H1 (cell line): ENCODE results near the gene SRMS. TPM values are rescaled to one million over a fixed set of nuclear protein-coding genes. Genes with fewer than 3 reads are reported as not detected.

ENCODE experiments used
- CTCF ChIA-PET: fragments of 300-600 bp; sonication (Branson Sonifier 250); formaldehyde crosslinking; loops from one replicate; lab custom pipeline; 2021; ENCODE audit not compliant: partially characterized antibody; lab: Charles Lee
- POLR2A ChIA-PET: fragments of 300-600 bp; sonication (Branson Sonifier 250); formaldehyde crosslinking; loops from one replicate; lab custom pipeline; 2021; ENCODE audit warnings: inconsistent platforms; ENCODE audit not compliant: partially characterized antibody; lab: Charles Lee
- DNase-seq, 2 experiments: peaks; one replicate each; pipeline versions ENCODE4 v3.0.0 to v3.0.0-alpha.2; 2010 to 2022; ENCODE audit warnings: low spot score in 2 of 2, low read depth in 1 of 2, mixed read lengths in 1 of 2
- FAIRE-seq: peaks from 2 replicates; lab custom pipeline; 2011; peaks lifted over from hg19 to GRCh38; lab: Jason Lieb, UNC
- H2AFZ ChIP-seq: 2 replicates; pipeline ENCODE4 v1.8.1; 2012; ENCODE audit warnings: low read length, inconsistent platforms
- H2AK5ac ChIP-seq: 2 replicates; pipeline ENCODE4 v1.6.1; 2013; ENCODE audit warnings: low read depth, low read length
- H2BK120ac ChIP-seq: replicated peaks from 2 replicates; pipeline ENCODE3; 2013; ENCODE audit warnings: low read depth, low read length, inconsistent platforms
- H2BK12ac ChIP-seq: 2 replicates; pipeline ENCODE4 v1.6.1; 2013; ENCODE audit warnings: low read depth, low read length
- H2BK15ac ChIP-seq: 2 replicates; pipeline ENCODE4 v1.6.1; 2013; ENCODE audit warnings: low read length
- H2BK20ac ChIP-seq: 2 replicates; pipeline ENCODE4 v1.6.1; 2013; ENCODE audit warnings: low read length
- H2BK5ac ChIP-seq: 2 replicates; pipeline ENCODE4 v1.6.1; 2013; ENCODE audit warnings: low read depth, low read length
- H3K14ac ChIP-seq: 2 replicates; pipeline ENCODE4 v1.6.1; 2013; ENCODE audit warnings: inconsistent platforms; ENCODE audit not compliant: insufficient read length
- H3K18ac ChIP-seq: 2 replicates; pipeline ENCODE4 v1.6.1; 2013; ENCODE audit warnings: low read length; ENCODE audit errors: extremely low read depth
- H3K23ac ChIP-seq: 2 replicates; pipeline ENCODE4 v1.6.1; 2013; ENCODE audit warnings: inconsistent platforms; ENCODE audit not compliant: insufficient read length
- H3K23me2 ChIP-seq: 2 replicates; pipeline ENCODE4 v1.6.1; 2013; ENCODE audit warnings: low read depth, low read length
- H3K27ac ChIP-seq: 2 replicates; pipeline ENCODE4 v1.6.1; 2011; ENCODE audit warnings: low read depth, low read length, inconsistent platforms
- H3K27me3 ChIP-seq, 4 experiments: replicated peaks in 1 of 4; 1 replicate in 1 of 4; 2 replicates in 3 of 4; pipeline versions ENCODE4 v1.6.1 to v1.8.1; 2011 to 2013; ENCODE audit warnings: low read length in 3 of 4, mild to moderate bottlenecking in 3 of 4, inconsistent platforms in 2 of 4, mixed read lengths in 2 of 4, moderate library complexity in 1 of 4; ENCODE audit not compliant: control insufficient read depth in 3 of 4, insufficient read depth in 3 of 4; ENCODE audit errors: extremely low read depth in 1 of 4
- H3K36me3 ChIP-seq, 4 experiments: 2 replicates each; pipeline versions ENCODE4 v1.6.1 to v1.8.1; 2011 to 2013; ENCODE audit warnings: mild to moderate bottlenecking in 4 of 4, low read length in 3 of 4, moderate library complexity in 2 of 4, control low read depth in 1 of 4, inconsistent platforms in 1 of 4; ENCODE audit not compliant: insufficient read depth in 4 of 4, control insufficient read depth in 2 of 4
- H3K4ac ChIP-seq: replicated peaks from 2 replicates; pipeline ENCODE3; 2013; ENCODE audit warnings: low read length, low read depth, mixed read lengths, inconsistent platforms; ENCODE audit not compliant: insufficient read length
- H3K4me1 ChIP-seq, 4 experiments: replicated peaks in 1 of 4; 1 replicate in 1 of 4; 2 replicates in 3 of 4; pipeline versions ENCODE4 v1.6.1 to v1.8.1; 2011 to 2013; ENCODE audit warnings: low read length in 3 of 4, inconsistent platforms in 2 of 4, mixed read lengths in 1 of 4; ENCODE audit not compliant: insufficient read depth in 4 of 4, control insufficient read depth in 3 of 4
- H3K4me2 ChIP-seq, 2 experiments: 2 replicates each; pipeline versions ENCODE4 v1.6.1 to v1.8.1; 2011 to 2013; ENCODE audit warnings: low read depth in 2 of 2, low read length in 2 of 2, control low read depth in 1 of 2, inconsistent platforms in 1 of 2, mild to moderate bottlenecking in 1 of 2; ENCODE audit not compliant: insufficient read depth in 1 of 2
- H3K4me3 ChIP-seq, 4 experiments: fragments of 200-600, 300-600 bp in 1 of 4; sonication (generic), shearing (Covaris generic), sonication (Bioruptor Twin) in 1 of 4; 2 replicates each; pipeline versions ENCODE4 v1.5.1 to v1.8.1; 2011 to 2016; ENCODE audit warnings: low read length in 4 of 4, low read depth in 3 of 4, control low read depth in 2 of 4, inconsistent platforms in 2 of 4, mild to moderate bottlenecking in 2 of 4, mixed read lengths in 1 of 4, moderate library complexity in 1 of 4; ENCODE audit not compliant: insufficient read depth in 2 of 4; ENCODE audit errors: extremely low read depth in 1 of 4
- H3K56ac ChIP-seq: replicated peaks from 2 replicates; pipeline ENCODE3; 2013; ENCODE audit warnings: low read depth, mild to moderate bottlenecking, mixed read lengths, low read length, inconsistent platforms; ENCODE audit not compliant: insufficient read length
- H3K79me1 ChIP-seq: 2 replicates; pipeline ENCODE4 v1.6.1; 2013; ENCODE audit warnings: low read depth, low read length, control low read depth
- H3K79me2 ChIP-seq, 2 experiments: 2 replicates each; pipeline versions ENCODE4 v1.6.1 to v1.8.1; 2012 to 2013; ENCODE audit warnings: low read length in 2 of 2, mild to moderate bottlenecking in 2 of 2, inconsistent platforms in 1 of 2; ENCODE audit not compliant: insufficient read depth in 2 of 2, control insufficient read depth in 1 of 2
- H3K9ac ChIP-seq, 4 experiments: replicated peaks in 1 of 4; 1 replicate in 1 of 4; 2 replicates in 3 of 4; pipeline versions ENCODE4 v1.6.1 to v1.8.1; 2011 to 2013; ENCODE audit warnings: low read depth in 3 of 4, low read length in 3 of 4, control low read depth in 2 of 4, mild to moderate bottlenecking in 2 of 4, moderate library complexity in 2 of 4, inconsistent platforms in 1 of 4; ENCODE audit errors: extremely low read depth in 1 of 4
- H3K9me3 ChIP-seq, 2 experiments: 2 replicates each; pipeline versions ENCODE4 v1.6.1 to v1.8.1; 2012 to 2013; ENCODE audit warnings: mild to moderate bottlenecking in 2 of 2, moderate library complexity in 2 of 2, control low read depth in 1 of 2, inconsistent platforms in 1 of 2, low read depth in 1 of 2, low read length in 1 of 2, mixed read lengths in 1 of 2; ENCODE audit not compliant: insufficient read depth in 2 of 2
- H4K20me1 ChIP-seq, 2 experiments: replicated peaks in 1 of 2; 2 replicates each; pipeline versions ENCODE3 to v1.8.1; 2011 to 2013; ENCODE audit warnings: inconsistent platforms in 2 of 2, low read length in 2 of 2, mild to moderate bottlenecking in 1 of 2; ENCODE audit not compliant: insufficient read depth in 2 of 2, control insufficient read depth in 1 of 2
- H4K5ac ChIP-seq: 2 replicates; pipeline ENCODE4 v1.6.1; 2013; ENCODE audit warnings: low read length, low read depth, mixed read lengths, inconsistent platforms; ENCODE audit not compliant: insufficient read length
- H4K8ac ChIP-seq: 2 replicates; pipeline ENCODE4 v1.8.0; 2013; ENCODE audit warnings: mild to moderate bottlenecking, moderate library complexity, low read length, inconsistent platforms; ENCODE audit not compliant: insufficient read depth; ENCODE audit errors: extremely low read depth
- H4K91ac ChIP-seq: replicated peaks from 2 replicates; pipeline ENCODE3; 2013; ENCODE audit warnings: low read length, mixed read lengths, inconsistent platforms; ENCODE audit not compliant: insufficient read length
- EZH2 ChIP-seq: fragments of 200-600 bp; sonication (generic); IDR thresholded peaks from 2 replicates; pipeline ENCODE4 v1.7.1; 2012; ENCODE audit warnings: low read depth, mild to moderate bottlenecking, moderate library complexity, low read length, inconsistent platforms; ENCODE audit not compliant: severe bottlenecking
- JUN ChIP-seq: IDR thresholded peaks from 2 replicates; pipeline ENCODE4 v1.6.1; 2011; ENCODE audit warnings: low read depth, mild to moderate bottlenecking, improper control_type of control experiment, low read length
- PHF8 ChIP-seq: fragments of 200-600 bp; sonication (generic); conservative IDR thresholded peaks from 2 replicates; pipeline ENCODE4 v1.7.1; 2012; ENCODE audit warnings: low read depth, mild to moderate bottlenecking, inconsistent platforms, low read length, moderate library complexity
- POLR2AphosphoS5 ChIP-seq: IDR thresholded peaks from 2 replicates; pipeline ENCODE4 v1.6.1; 2011; ENCODE audit warnings: low read depth, low read length
- POU5F1 ChIP-seq: IDR thresholded peaks from 2 replicates; pipeline ENCODE4 v1.6.1; 2011; ENCODE audit warnings: low read depth, mild to moderate bottlenecking, low read length, moderate library complexity
- TCF12 ChIP-seq: IDR thresholded peaks from 2 replicates; pipeline ENCODE4 v1.6.1; 2011; ENCODE audit warnings: low read depth, mild to moderate bottlenecking, low read length
- WGBS, 2 experiments: shearing (Covaris generic) in 1 of 2; methylation state at CpG; one replicate each; pipeline versions ENCODE4 v1.1.6 to v1.1.7; 2013 to 2015; ENCODE audit warnings: low lambda C conversion rate in 2 of 2, mixed read lengths in 2 of 2, inconsistent platforms in 1 of 2, low coverage in 1 of 2, missing lambda C conversion rate in 1 of 2; ENCODE audit not compliant: insufficient replicate concordance in 2 of 2, insufficient coverage in 1 of 2, insufficient read length in 1 of 2; ENCODE audit errors: extremely low coverage in 1 of 2, missing lambda C conversion rate in 1 of 2; 5-methylcytosine and 5-hydroxymethylcytosine counted together
- polyA plus RNA-seq, 7 experiments: library from polyadenylated mRNA; depleted of rRNA in 3 of 7; stranded (reverse) in 5 of 7; unstranded in 2 of 7; fragments of >200 nt in 5 of 7; fragments of 200-250 nt in 2 of 7; gene quantifications; 1 replicate in 5 of 7; 2 replicates in 1 of 7; 4 replicates in 1 of 7; pipeline versions ENCODE4 v1.2.1 to v1.2.3, GENCODE V29; 2011 to 2013; ENCODE audit warnings: missing spikeins in 2 of 7, mixed read lengths in 2 of 7
- total RNA-seq: library from RNA; stranded (reverse); fragmentation: NEBNext Ultra II Directional; extraction: Animal tissue kit (Norgen Biotek cat#: 25700); gene quantifications from 2 replicates; pipeline ENCODE4 v1.2.1, GENCODE V29; 2021

The SRMS gene
- total and polyA plus RNA-seq, 2 of the 8 experiments (the other 6 are each of a cell fraction or from before 2014, with no cell fraction given) = 0.39 to 0.76 TPM

DNA sequence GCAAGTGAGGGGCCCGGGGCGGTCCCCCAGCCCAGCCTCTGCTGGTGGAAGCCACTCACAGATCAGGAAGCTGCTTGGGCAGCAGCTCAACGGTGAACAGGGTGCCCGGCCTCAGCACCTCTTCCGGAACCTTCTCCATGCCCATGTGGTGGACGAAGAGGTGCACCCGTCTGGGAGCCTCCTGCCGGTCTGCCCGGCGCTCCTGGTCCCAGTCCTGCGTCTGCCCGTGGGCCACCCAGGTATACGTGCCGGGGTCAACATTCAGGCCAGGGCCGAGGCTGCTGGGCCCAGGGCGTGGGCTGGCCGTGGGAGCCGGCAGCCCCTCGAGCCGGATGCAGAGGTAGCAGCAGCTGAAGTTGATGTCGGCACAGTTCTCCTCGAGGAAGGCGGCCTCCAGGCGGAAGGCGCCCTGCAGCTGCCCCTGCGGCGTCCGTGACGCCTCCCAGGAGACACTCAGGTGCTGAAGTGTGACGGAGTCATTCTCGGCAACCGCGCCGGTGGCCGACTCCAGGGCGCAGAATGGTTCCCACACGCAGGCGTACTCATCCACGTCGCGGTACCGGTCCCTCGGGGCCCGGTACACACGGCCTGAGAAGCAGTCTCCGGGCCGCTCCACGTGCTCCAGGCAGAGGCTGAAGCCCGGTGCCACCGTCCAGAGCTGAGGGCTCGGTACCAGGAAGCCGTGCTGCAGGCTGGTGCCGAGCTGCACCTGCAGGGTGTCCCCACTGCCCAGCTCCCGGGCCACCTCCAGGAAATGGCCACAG lies 15.1 kb upstream of the SRMS start:
- no peak for DNase-seq
- POLR2A ChIA-PET = interaction anchor here (1.2 kb wide), 1 partner anchor 31 kb away, joined by 3 read pairs; no protein-coding TSS in a partner anchor

More for the DNA sequence above, 15.1 kb upstream of the SRMS start:
- 91% methylated on average over 33 of the region's 54 CpGs; no CpG with 5 or more reads in 1 of the 2 experiments for WGBS, 2 experiments
- FAIRE-seq = no peak
- no peaks in the 10 kb centered on the region for H4K20me1 ChIP-seq
- TF ChIP-seq EZH2 (no peak), JUN (no peak), POLR2AphosphoS5 (no peak), PHF8 (no peak), TCF12 (no peak), POU5F1 (no peak)
- TF ChIP-seq, all 59 proteins: peak for 0
- no peaks in the 10 kb centered on the region for H3K4me1 ChIP-seq
- H3K27me3 ChIP-seq = no peaks in the 10 kb centered on the region
- H3K56ac ChIP-seq = no peak overlapping the region
- H2AK5ac ChIP-seq = no peak overlapping the region
- no peak overlapping the region for H4K5ac ChIP-seq
- H3K27ac ChIP-seq = no peak overlapping the region
- no peaks in the 10 kb centered on the region for H3K79me2 ChIP-seq
- no peak overlapping the region for H3K18ac ChIP-seq
- H2BK20ac ChIP-seq = no peak overlapping the region
- H3K23me2 ChIP-seq = no peaks in the 10 kb centered on the region
- no peak overlapping the region for H3K4me3 ChIP-seq
- H3K9ac ChIP-seq = no peak overlapping the region
- no peak overlapping the region for H3K23ac ChIP-seq
- H4K91ac ChIP-seq = no peak overlapping the region
- H3K9me3 ChIP-seq = no peaks in the 10 kb centered on the region
- no peaks in the 10 kb centered on the region for H3K79me1 ChIP-seq
- no peak overlapping the region for H2BK120ac ChIP-seq
- H3K4me2 ChIP-seq = no peak overlapping the region
- H2BK5ac ChIP-seq = no peak overlapping the region
- H2BK12ac ChIP-seq = no peak overlapping the region
- H3K36me3 ChIP-seq = no peaks in the 10 kb centered on the region; a peak in 4 of 8 replicates
- no peak overlapping the region for H2AFZ ChIP-seq
- H3K14ac ChIP-seq = no peak overlapping the region
- no peak overlapping the region for H2BK15ac ChIP-seq
- H3K4ac ChIP-seq = no peak overlapping the region
- CTCF ChIA-PET = interaction anchor here (0.8 to 1.7 kb wide), 5 partner anchors 11 to 372 kb away, joined by 3 to 7 read pairs (median 3); partner anchors contain the start of gene PTK6
- no peak overlapping the region for H4K8ac ChIP-seq
